Measurements from ENCODE around the gene SLC35B2.

DNA sequence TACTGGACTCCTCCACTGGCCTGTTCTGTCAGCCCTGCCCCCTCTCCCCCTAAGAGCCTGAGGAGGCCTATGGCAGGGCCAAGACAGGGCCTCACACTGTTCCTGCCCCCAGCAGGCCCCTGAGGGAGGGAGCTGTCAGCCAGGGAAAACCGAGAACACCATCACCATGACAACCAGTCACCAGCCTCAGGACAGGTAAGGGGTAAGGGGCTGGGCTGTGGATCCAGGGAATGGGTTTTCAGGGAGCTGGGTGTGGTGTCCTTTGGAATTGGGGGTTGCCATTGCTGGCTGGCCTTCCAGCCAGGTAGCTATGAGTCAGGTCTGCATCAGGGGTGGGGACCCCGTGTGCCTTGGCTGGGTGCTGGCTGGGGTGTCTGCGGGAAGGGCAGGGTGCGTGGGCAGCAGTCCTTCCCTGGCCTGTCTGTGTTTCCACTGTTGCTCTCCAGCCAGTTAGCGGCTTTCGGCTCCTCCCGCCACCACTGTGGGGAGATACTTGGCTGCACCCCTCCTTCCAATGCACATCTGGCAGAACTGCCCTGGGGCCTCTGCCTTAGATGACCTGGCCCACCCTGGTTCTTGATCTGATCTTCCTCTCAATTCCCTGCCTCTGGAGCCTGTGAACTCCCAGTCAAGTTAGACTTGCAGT lies 30.1 kb downstream of the SLC35B2 start:
- TF ChIP-seq, protein P1, sequence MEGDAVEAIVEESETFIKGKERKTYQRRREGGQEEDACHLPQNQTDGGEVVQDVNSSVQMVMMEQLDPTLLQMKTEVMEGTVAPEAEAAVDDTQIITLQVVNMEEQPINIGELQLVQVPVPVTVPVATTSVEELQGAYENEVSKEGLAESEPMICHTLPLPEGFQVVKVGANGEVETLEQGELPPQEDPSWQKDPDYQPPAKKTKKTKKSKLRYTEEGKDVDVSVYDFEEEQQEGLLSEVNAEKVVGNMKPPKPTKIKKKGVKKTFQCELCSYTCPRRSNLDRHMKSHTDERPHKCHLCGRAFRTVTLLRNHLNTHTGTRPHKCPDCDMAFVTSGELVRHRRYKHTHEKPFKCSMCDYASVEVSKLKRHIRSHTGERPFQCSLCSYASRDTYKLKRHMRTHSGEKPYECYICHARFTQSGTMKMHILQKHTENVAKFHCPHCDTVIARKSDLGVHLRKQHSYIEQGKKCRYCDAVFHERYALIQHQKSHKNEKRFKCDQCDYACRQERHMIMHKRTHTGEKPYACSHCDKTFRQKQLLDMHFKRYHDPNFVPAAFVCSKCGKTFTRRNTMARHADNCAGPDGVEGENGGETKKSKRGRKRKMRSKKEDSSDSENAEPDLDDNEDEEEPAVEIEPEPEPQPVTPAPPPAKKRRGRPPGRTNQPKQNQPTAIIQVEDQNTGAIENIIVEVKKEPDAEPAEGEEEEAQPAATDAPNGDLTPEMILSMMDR (IDR thresholded peaks at IDR 0.05 in 8 of 11, conservative IDR thresholded peaks at IDR 0.05 in 3 of 11) = no peak
- TF ChIP-seq POLR2A (IDR thresholded peaks at IDR 0.05) (no peak), POLR2AphosphoS5 (IDR thresholded peaks at IDR 0.05) (no peak)

All from spleen (tissue), 7 donors.